CD14-positive monocyte (primary cell): Measurements from ENCODE around the gene PXDC1. TPM values are rescaled to one million over a fixed set of nuclear protein-coding genes. Genes with fewer than 3 reads are reported as not detected.
A peak's percentile ranks its signal among the peaks of the same experiment; 100 is the strongest.

Source experiments
- DNase-seq, 3 donors: peaks; one replicate each; pipeline ENCODE4 v3.0.0-alpha.2; 2011 to 2022
- H2AFZ ChIP-seq: 2 replicates; pipeline ENCODE4 v1.6.0; 2012; ENCODE audit warnings: mild to moderate bottlenecking, low read depth, low read length, inconsistent platforms; ENCODE audit not compliant: insufficient read depth, poor library complexity, severe bottlenecking
- H3K27ac ChIP-seq, 2 donors: 1 replicate in 1 of 2; 2 replicates in 1 of 2; pipeline ENCODE4 v1.5.1; 2012 to 2013; ENCODE audit warnings: low read length in 2 of 2, control low read depth in 1 of 2, inconsistent platforms in 1 of 2, low read depth in 1 of 2, mild to moderate bottlenecking in 1 of 2
- H3K27me3 ChIP-seq, 2 donors: one replicate each; pipeline versions ENCODE4 v1.6.0 to v1.6.1; 2011 to 2013; ENCODE audit warnings: low read length in 2 of 2; ENCODE audit not compliant: control insufficient read depth in 2 of 2, insufficient read depth in 2 of 2
- H3K36me3 ChIP-seq, 2 donors: replicated peaks in 1 of 2; 1 replicate in 1 of 2; 2 replicates in 1 of 2; pipeline versions ENCODE4 v1.5.1 to v1.6.1; 2012 to 2013; ENCODE audit warnings: low read length in 2 of 2, control low read depth in 1 of 2, inconsistent platforms in 1 of 2, mild to moderate bottlenecking in 1 of 2; ENCODE audit not compliant: insufficient read depth in 2 of 2, control insufficient read depth in 1 of 2
- H3K4me1 ChIP-seq, 2 donors: 1 replicate in 1 of 2; 2 replicates in 1 of 2; pipeline versions ENCODE4 v1.5.1 to v1.6.1; 2012 to 2013; ENCODE audit warnings: low read length in 2 of 2, control low read depth in 1 of 2, inconsistent platforms in 1 of 2, mild to moderate bottlenecking in 1 of 2, moderate library complexity in 1 of 2; ENCODE audit not compliant: insufficient read depth in 2 of 2, control insufficient read depth in 1 of 2
- H3K4me2 ChIP-seq: replicated peaks from 2 replicates; pipeline ENCODE3; 2012; ENCODE audit warnings: low read length, moderate library complexity, mild to moderate bottlenecking; ENCODE audit not compliant: poor library complexity, severe bottlenecking; ENCODE audit errors: extremely low read depth
- H3K4me3 ChIP-seq, 3 experiments: fragments of 200-600 bp in 1 of 3; sonication (generic) in 1 of 3; replicated peaks in 1 of 3; 1 replicate in 2 of 3; 2 replicates in 1 of 3; pipeline ENCODE4 v1.5.1; 2011 to 2013; ENCODE audit warnings: low read length in 3 of 3, mild to moderate bottlenecking in 3 of 3, control low read depth in 2 of 3, low read depth in 2 of 3, inconsistent platforms in 1 of 3, moderate library complexity in 1 of 3
- H3K79me2 ChIP-seq: 2 replicates; pipeline ENCODE4 v1.6.0; 2012; ENCODE audit warnings: mild to moderate bottlenecking, control low read depth, inconsistent platforms, low read length, moderate library complexity; ENCODE audit not compliant: insufficient read depth
- H3K9ac ChIP-seq: 2 replicates; pipeline ENCODE4 v1.6.0; 2017; ENCODE audit warnings: low read length, mild to moderate bottlenecking; ENCODE audit not compliant: insufficient read depth, poor library complexity, severe bottlenecking
- H3K9me3 ChIP-seq, 2 donors: replicated peaks in 1 of 2; 1 replicate in 1 of 2; 2 replicates in 1 of 2; pipeline versions ENCODE4 v1.5.1 to v1.6.1; 2012 to 2013; ENCODE audit warnings: low read length in 2 of 2, control low read depth in 1 of 2; ENCODE audit not compliant: control insufficient read depth in 1 of 2, insufficient read depth in 1 of 2
- H4K20me1 ChIP-seq: 2 replicates; pipeline ENCODE4 v1.6.0; 2012; ENCODE audit warnings: mild to moderate bottlenecking, low read length, control low read depth, moderate library complexity; ENCODE audit not compliant: insufficient read depth
- H3K27ac Mint-ChIP-seq, 7 donors: one replicate each; pipeline ENCODE4 v1.8.0; 2020; ENCODE audit warnings: mild to moderate bottlenecking in 7 of 7, mixed read lengths in 7 of 7, moderate library complexity in 6 of 7, inconsistent platforms in 2 of 7
- H3K27me3 Mint-ChIP-seq, 3 donors: one replicate each; pipeline ENCODE4 v1.8.0; 2021 to 2022; ENCODE audit warnings: low read depth in 3 of 3, mild to moderate bottlenecking in 3 of 3, mixed read lengths in 3 of 3, moderate library complexity in 3 of 3, inconsistent platforms in 1 of 3
- H3K36me3 Mint-ChIP-seq, 2 donors: one replicate each; pipeline ENCODE4 v1.8.0; 2020; ENCODE audit warnings: mixed read lengths in 2 of 2, inconsistent platforms in 1 of 2, mild to moderate bottlenecking in 1 of 2
- H3K4me1 Mint-ChIP-seq: one replicate; pipeline ENCODE4 v1.8.0; 2020; ENCODE audit warnings: mild to moderate bottlenecking, mixed read lengths
- H3K4me3 Mint-ChIP-seq, 2 donors: one replicate each; pipeline ENCODE4 v1.8.0; 2020; ENCODE audit warnings: mild to moderate bottlenecking in 2 of 2, mixed read lengths in 2 of 2, moderate library complexity in 1 of 2
- H3K9me3 Mint-ChIP-seq, 7 donors: one replicate each; pipeline ENCODE4 v1.8.0; 2020 to 2022; ENCODE audit warnings: mixed read lengths in 7 of 7, mild to moderate bottlenecking in 6 of 7, moderate library complexity in 6 of 7, inconsistent platforms in 2 of 7
- WGBS: methylation state at CpG from one replicate; pipeline ENCODE4 v1.1.5; 2013; ENCODE audit warnings: missing lambda C conversion rate; ENCODE audit not compliant: insufficient coverage; 5-methylcytosine and 5-hydroxymethylcytosine counted together
- intact Hi-C, 2 donors: fragments of 100-400 bp; cut with micrococcal nuclease; formaldehyde crosslinking; loops; one replicate each; pipeline versions ENCODE4 v1.15.0 to v1.15.1; 2023
- polyA plus RNA-seq, 3 donors: library from polyadenylated mRNA; depleted of rRNA in 1 of 3; unstranded in 2 of 3; stranded (reverse) in 1 of 3; fragments of 300-500 nt in 2 of 3; fragments of >200 nt in 1 of 3; fragmentation: Illumina TruSeq in 2 of 3; gene quantifications; 1 replicate in 2 of 3; 2 replicates in 1 of 3; pipeline ENCODE4 v1.2.3, GENCODE V29; 2012 to 2021
- TF ChIP-seq, protein P1 (sequence below): fragments of 200-600 bp; IDR thresholded peaks from one replicate; pipeline ENCODE4 v1.8.0; 2022; ENCODE audit warnings: antibody characterized with exemption, mild to moderate bottlenecking

Gene PXDC1
- polyA plus RNA-seq, 3 donors = 0.48 to 0.92 (median 0.55) TPM

GRCh38 chr6:3744211-3744900 is 7.2 kb downstream of the PXDC1 start:
- peaks cover 20% of the 10 kb centered on the region for H3K4me1 Mint-ChIP-seq
- H3K9me3 Mint-ChIP-seq = no peaks in the 10 kb centered on the region
- H3K4me3 Mint-ChIP-seq = no peak overlapping the region
- no peak overlapping the region for H2AFZ ChIP-seq
- no peak overlapping the region for H3K27ac ChIP-seq
- H3K27me3 ChIP-seq = peaks cover 4 to 10% of the 10 kb centered on the region in 2 donors
- peaks cover 12 to 16% of the 10 kb centered on the region in 2 donors for H3K4me1 ChIP-seq
- H4K20me1 ChIP-seq = no peaks in the 10 kb centered on the region
- H3K27me3 Mint-ChIP-seq = peaks cover 15 to 19% (median 17%) of the 10 kb centered on the region in 3 donors
- 92% methylated on average over 17 of the region's 19 CpGs for WGBS
- TF ChIP-seq, protein P1, sequence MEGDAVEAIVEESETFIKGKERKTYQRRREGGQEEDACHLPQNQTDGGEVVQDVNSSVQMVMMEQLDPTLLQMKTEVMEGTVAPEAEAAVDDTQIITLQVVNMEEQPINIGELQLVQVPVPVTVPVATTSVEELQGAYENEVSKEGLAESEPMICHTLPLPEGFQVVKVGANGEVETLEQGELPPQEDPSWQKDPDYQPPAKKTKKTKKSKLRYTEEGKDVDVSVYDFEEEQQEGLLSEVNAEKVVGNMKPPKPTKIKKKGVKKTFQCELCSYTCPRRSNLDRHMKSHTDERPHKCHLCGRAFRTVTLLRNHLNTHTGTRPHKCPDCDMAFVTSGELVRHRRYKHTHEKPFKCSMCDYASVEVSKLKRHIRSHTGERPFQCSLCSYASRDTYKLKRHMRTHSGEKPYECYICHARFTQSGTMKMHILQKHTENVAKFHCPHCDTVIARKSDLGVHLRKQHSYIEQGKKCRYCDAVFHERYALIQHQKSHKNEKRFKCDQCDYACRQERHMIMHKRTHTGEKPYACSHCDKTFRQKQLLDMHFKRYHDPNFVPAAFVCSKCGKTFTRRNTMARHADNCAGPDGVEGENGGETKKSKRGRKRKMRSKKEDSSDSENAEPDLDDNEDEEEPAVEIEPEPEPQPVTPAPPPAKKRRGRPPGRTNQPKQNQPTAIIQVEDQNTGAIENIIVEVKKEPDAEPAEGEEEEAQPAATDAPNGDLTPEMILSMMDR = no peak
- no peaks in the 10 kb centered on the region for H3K9me3 ChIP-seq
- H3K36me3 Mint-ChIP-seq = peaks cover 0 to 2% of the 10 kb centered on the region in 2 donors
- no peak overlapping the region for H3K4me3 ChIP-seq
- no peak overlapping the region for H3K4me2 ChIP-seq
- no peak for DNase-seq
- intact Hi-C loops = loop anchor here (5.0 kb wide), 3 partner anchors 248 to 413 kb away; no protein-coding TSS in a partner anchor
- no peaks in the 10 kb centered on the region for H3K79me2 ChIP-seq
- H3K9ac ChIP-seq = no peak overlapping the region
- no peaks in the 10 kb centered on the region for H3K36me3 ChIP-seq
- H3K27ac Mint-ChIP-seq = no peak overlapping the region

DNA sequence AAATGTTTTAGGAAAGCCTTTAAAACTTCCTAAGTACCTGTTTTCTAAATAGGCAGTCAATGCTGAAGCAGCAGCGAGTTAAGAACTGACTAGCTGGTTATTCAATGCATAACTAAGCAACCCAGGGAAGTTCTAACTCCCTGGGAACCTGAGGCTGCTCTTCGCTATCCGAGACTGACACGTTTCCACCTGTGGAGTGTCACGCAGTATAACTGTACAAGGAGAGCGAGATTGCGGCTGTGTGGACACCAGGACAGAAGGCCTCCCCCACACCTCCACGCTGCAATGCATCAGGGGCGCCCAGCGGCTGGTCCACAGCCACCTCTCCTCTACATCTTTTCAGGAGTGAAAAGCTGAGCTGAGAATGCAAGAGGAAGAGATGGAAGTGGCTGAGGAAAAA is 8.0 kb downstream of the PXDC1 start:
- Histone ChIP-seq H3K4me2 (no peak overlapping the region), H3K9ac (no peak overlapping the region), H3K9me3 (no peaks in the 10 kb centered on the region), H3K4me1 (peaks cover 12 to 16% of the 10 kb centered on the region in 2 donors), H4K20me1 (no peaks in the 10 kb centered on the region), H3K36me3 (no peaks in the 10 kb centered on the region), H3K27me3 (peaks cover 0 to 2% of the 10 kb centered on the region in 2 donors), H3K27ac (no peak overlapping the region), H2AFZ (peak overlapping the region; percentile 81), H3K4me3 (no peak overlapping the region), H3K79me2 (no peaks in the 10 kb centered on the region)
- peaks cover 20% of the 10 kb centered on the region for H3K4me1 Mint-ChIP-seq
- no peak overlapping the region for H3K4me3 Mint-ChIP-seq
- intact Hi-C loops = loop anchor here (2.0 to 5.0 kb wide), 4 partner anchors 247 to 414 kb away; no protein-coding TSS in a partner anchor
- no peaks in the 10 kb centered on the region for H3K36me3 Mint-ChIP-seq
- no peak for DNase-seq
- no peaks in the 10 kb centered on the region for H3K9me3 Mint-ChIP-seq
- TF ChIP-seq, protein P1 = no peak
- H3K27ac Mint-ChIP-seq = no peak overlapping the region
- 100% methylated on average over 1 of the region's 10 CpGs for WGBS
- H3K27me3 Mint-ChIP-seq = peaks cover 7 to 13% (median 9%) of the 10 kb centered on the region in 3 donors
